ENCODE results near the gene GPI.

GRCh38 chr19:34343751-34344150 is 21.2 kb upstream of the GPI start:
- TF ChIP-seq, protein P1, sequence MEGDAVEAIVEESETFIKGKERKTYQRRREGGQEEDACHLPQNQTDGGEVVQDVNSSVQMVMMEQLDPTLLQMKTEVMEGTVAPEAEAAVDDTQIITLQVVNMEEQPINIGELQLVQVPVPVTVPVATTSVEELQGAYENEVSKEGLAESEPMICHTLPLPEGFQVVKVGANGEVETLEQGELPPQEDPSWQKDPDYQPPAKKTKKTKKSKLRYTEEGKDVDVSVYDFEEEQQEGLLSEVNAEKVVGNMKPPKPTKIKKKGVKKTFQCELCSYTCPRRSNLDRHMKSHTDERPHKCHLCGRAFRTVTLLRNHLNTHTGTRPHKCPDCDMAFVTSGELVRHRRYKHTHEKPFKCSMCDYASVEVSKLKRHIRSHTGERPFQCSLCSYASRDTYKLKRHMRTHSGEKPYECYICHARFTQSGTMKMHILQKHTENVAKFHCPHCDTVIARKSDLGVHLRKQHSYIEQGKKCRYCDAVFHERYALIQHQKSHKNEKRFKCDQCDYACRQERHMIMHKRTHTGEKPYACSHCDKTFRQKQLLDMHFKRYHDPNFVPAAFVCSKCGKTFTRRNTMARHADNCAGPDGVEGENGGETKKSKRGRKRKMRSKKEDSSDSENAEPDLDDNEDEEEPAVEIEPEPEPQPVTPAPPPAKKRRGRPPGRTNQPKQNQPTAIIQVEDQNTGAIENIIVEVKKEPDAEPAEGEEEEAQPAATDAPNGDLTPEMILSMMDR (IDR thresholded peaks at IDR 0.05), result no peak
- TF ChIP-seq POLR2A (IDR thresholded peaks at IDR 0.05), result no peak
- no peak for TF ChIP-seq POLR2AphosphoS5 (IDR thresholded peaks at IDR 0.05)
